IMR-90 (cell line): ENCODE data around the gene IDS. TPM values are rescaled to one million over a fixed set of nuclear protein-coding genes. Genes with fewer than 3 reads are reported as not detected.

Experiments
- ATAC-seq: fragments of 200-7000 bp; cut with Tn5 transposase; 2 replicates; pipeline ENCODE4 v1.9.1; 2020; ENCODE audit warnings: low read depth, mild to moderate bottlenecking, moderate library complexity
- BruUV-seq: library from RNA; stranded (reverse); fragments of 400-500 nt; replicated peaks from 2 replicates; lab custom pipeline; 2021; lab: Mats Ljungman, UMichigan
- CTCF ChIA-PET: fragments of 300-600 bp; formaldehyde crosslinking; extraction: SDS; loops from one replicate; lab custom pipeline; 2021; ENCODE audit warnings: antibody characterized with exemption; lab: Yijun Ruan, JAX
- POLR2A ChIA-PET: fragments of 300-600 bp; sonication (Branson Sonifier 250); formaldehyde crosslinking; loops from one replicate; lab custom pipeline; 2022; ENCODE audit warnings: antibody characterized with exemption; ENCODE audit not compliant: unreplicated experiment; lab: Charles Lee
- DNase-seq: peaks from one replicate; pipeline ENCODE4 v3.0.0; 2013
- H2AFZ ChIP-seq: replicated peaks from 2 replicates; pipeline ENCODE3; 2013; ENCODE audit warnings: low read length, mild to moderate bottlenecking; ENCODE audit not compliant: poor library complexity
- H2AK5ac ChIP-seq: 2 replicates; pipeline ENCODE4 v1.6.1; 2013; ENCODE audit warnings: low read depth, low read length, inconsistent platforms
- H2AK9ac ChIP-seq: replicated peaks from 2 replicates; pipeline ENCODE3; 2013; ENCODE audit warnings: mild to moderate bottlenecking, low read depth, low read length, moderate library complexity; ENCODE audit not compliant: poor library complexity
- H2BK120ac ChIP-seq: 2 replicates; pipeline ENCODE4 v1.6.1; 2013; ENCODE audit warnings: low read depth, low read length, inconsistent platforms
- H2BK15ac ChIP-seq: 3 replicates; pipeline ENCODE4 v1.6.1; 2013; ENCODE audit warnings: low read depth, low read length, inconsistent platforms
- H2BK20ac ChIP-seq: 2 replicates; pipeline ENCODE4 v1.6.1; 2013; ENCODE audit warnings: low read depth, mild to moderate bottlenecking, inconsistent platforms, low read length, moderate library complexity
- H2BK5ac ChIP-seq: 2 replicates; pipeline ENCODE4 v1.6.1; 2013; ENCODE audit warnings: mild to moderate bottlenecking, low read depth, low read length, inconsistent platforms; ENCODE audit not compliant: poor library complexity, severe bottlenecking
- H3K14ac ChIP-seq: replicated peaks from 2 replicates; pipeline ENCODE4 v1.6.1; 2013; ENCODE audit warnings: low read depth, low read length, inconsistent platforms
- H3K18ac ChIP-seq: 2 replicates; pipeline ENCODE4 v1.6.1; 2013; ENCODE audit warnings: low read depth, low read length, control low read depth
- H3K23ac ChIP-seq: 2 replicates; pipeline ENCODE4 v1.6.1; 2013; ENCODE audit warnings: low read depth, low read length, inconsistent platforms
- H3K27ac ChIP-seq: 2 replicates; pipeline ENCODE4 v1.5.1; 2013; ENCODE audit warnings: mild to moderate bottlenecking, control low read depth, low read length; ENCODE audit not compliant: insufficient read depth
- H3K27me3 ChIP-seq: 2 replicates; pipeline ENCODE4 v1.6.1; 2013; ENCODE audit warnings: low read length; ENCODE audit not compliant: control insufficient read depth, insufficient read depth
- H3K36me3 ChIP-seq: 2 replicates; pipeline ENCODE4 v1.6.1; 2013; ENCODE audit warnings: low read length, mixed read lengths; ENCODE audit not compliant: control insufficient read depth, insufficient read depth
- H3K4ac ChIP-seq: 2 replicates; pipeline ENCODE4 v1.6.1; 2013; ENCODE audit warnings: low read depth, low read length, inconsistent platforms
- H3K4me1 ChIP-seq: 2 replicates; pipeline ENCODE4 v1.6.1; 2013; ENCODE audit warnings: low read length, mixed read lengths; ENCODE audit not compliant: control insufficient read depth, insufficient read depth
- H3K4me2 ChIP-seq: 2 replicates; pipeline ENCODE4 v1.6.1; 2013; ENCODE audit warnings: low read depth, mild to moderate bottlenecking, control low read depth, low read length, moderate library complexity
- H3K4me3 ChIP-seq: 2 replicates; pipeline ENCODE4 v1.5.1; 2013; ENCODE audit warnings: low read depth, mild to moderate bottlenecking, control low read depth, low read length, moderate library complexity; ENCODE audit not compliant: insufficient read depth
- H3K56ac ChIP-seq: 2 replicates; pipeline ENCODE4 v1.6.1; 2013; ENCODE audit warnings: low read length, inconsistent platforms; ENCODE audit not compliant: insufficient read depth; ENCODE audit errors: extremely low read depth
- H3K79me1 ChIP-seq, 2 experiments: 2 replicates each; pipeline ENCODE4 v1.6.1; 2013; ENCODE audit warnings: low read length in 2 of 2, inconsistent platforms in 1 of 2, low read depth in 1 of 2
- H3K9ac ChIP-seq: 2 replicates; pipeline ENCODE4 v1.6.1; 2013; ENCODE audit warnings: low read depth, low read length, control low read depth
- H3K9me1 ChIP-seq: 2 replicates; pipeline ENCODE4 v1.6.1; 2013; ENCODE audit warnings: low read length, inconsistent platforms; ENCODE audit not compliant: insufficient read depth
- H3K9me3 ChIP-seq: 2 replicates; pipeline ENCODE4 v1.6.1; 2013; ENCODE audit warnings: low read length; ENCODE audit not compliant: control insufficient read depth, insufficient read depth
- H4K20me1 ChIP-seq: 2 replicates; pipeline ENCODE4 v1.6.1; 2013; ENCODE audit warnings: low read length, inconsistent platforms; ENCODE audit not compliant: insufficient read depth
- H4K5ac ChIP-seq: 2 replicates; pipeline ENCODE4 v1.6.1; 2013; ENCODE audit warnings: mild to moderate bottlenecking, low read depth, low read length, control low read depth
- H4K8ac ChIP-seq, 2 experiments: 2 replicates each; pipeline ENCODE4 v1.6.1; 2013; ENCODE audit warnings: low read depth in 2 of 2, low read length in 2 of 2, control low read depth in 1 of 2, inconsistent platforms in 1 of 2
- H4K91ac ChIP-seq: 2 replicates; pipeline ENCODE4 v1.6.1; 2013; ENCODE audit warnings: low read depth, low read length, inconsistent platforms; ENCODE audit not compliant: insufficient read depth
- CTCF ChIP-seq: conservative IDR thresholded peaks from 2 replicates; pipeline ENCODE4 v1.5.1; 2012; ENCODE audit warnings: mild to moderate bottlenecking, low read depth, low read length, improper control_type of control experiment
- NFE2L2 ChIP-seq: fragments of 150-350 bp; IDR thresholded peaks from 2 replicates; pipeline ENCODE4 v1.6.1; 2016; ENCODE audit warnings: low read depth, mild to moderate bottlenecking, low read length
- POLR2A ChIP-seq: IDR thresholded peaks from 2 replicates; pipeline ENCODE4 v1.6.1; 2012; ENCODE audit warnings: mild to moderate bottlenecking, low read depth, low read length
- RAD21 ChIP-seq: IDR thresholded peaks from 2 replicates; pipeline ENCODE4 v1.6.1; 2012; ENCODE audit warnings: low read length, improper control_type of control experiment
- RCOR1 ChIP-seq: IDR thresholded peaks from 2 replicates; pipeline ENCODE4 v1.6.1; 2012; ENCODE audit warnings: mild to moderate bottlenecking, low read length, improper control_type of control experiment; ENCODE audit not compliant: insufficient replicate concordance
- WGBS, 2 experiments: methylation state at CpG; one replicate each; pipeline versions ENCODE4 v1.1.5 to v1.1.7; 2013; ENCODE audit warnings: missing lambda C conversion rate in 2 of 2; ENCODE audit not compliant: insufficient read length in 1 of 2; ENCODE audit errors: extremely low coverage in 2 of 2; 5-methylcytosine and 5-hydroxymethylcytosine counted together
- dilution Hi-C: fragments of 300-500 bp; cut with HindIII; formaldehyde crosslinking; loops from one replicate; pipeline ENCODE4 v1.14.3; 2018; ENCODE audit warnings: low sequenced_read_pairs; ENCODE audit not compliant: unreplicated experiment
- in situ Hi-C: fragments of 300-500 bp; cut with MboI; formaldehyde crosslinking; loops from 3 replicates; pipeline ENCODE4 v1.14.3; 2019; ENCODE audit warnings: low sequenced_read_pairs, inconsistent platforms, mixed read lengths
- intact Hi-C: fragments of 100-400 bp; cut with micrococcal nuclease; formaldehyde crosslinking; loops from 2 replicates; pipeline ENCODE4 v1.10.0; 2022
- polyA plus RNA-seq, 3 experiments: library from polyadenylated mRNA; depleted of rRNA; stranded (reverse); fragments of >200 nt; gene quantifications; 2 replicates each; pipeline ENCODE4 v1.2.3, GENCODE V29; 2012; ENCODE audit warnings: low replicate concordance in 1 of 3
- total RNA-seq: library from RNA; depleted of rRNA; stranded (reverse); fragments of >200 nt; gene quantifications from 2 replicates; pipeline ENCODE4 v1.2.3, GENCODE V29; 2012
- TF ChIP-seq, protein P1 (sequence below): fragments of 150-350 bp; IDR thresholded peaks from 2 replicates; pipeline ENCODE4 v1.6.1; 2016; ENCODE audit warnings: low read depth, mild to moderate bottlenecking, low read length, moderate library complexity, borderline replicate concordance

The IDS gene
- total and polyA plus RNA-seq, 2 of the 4 experiments (the other 2 are of a cell fraction): 26.3 to 56.9 TPM

GRCh38 chrX:149494844-149495565 lies 10.1 kb downstream of the IDS start:
- no peak overlapping the region for H3K9ac ChIP-seq
- no peak overlapping the region for H4K5ac ChIP-seq
- no peak overlapping the region for H3K56ac ChIP-seq
- no peak overlapping the region for H2BK20ac ChIP-seq
- BruUV-seq: no TSS peak
- ChIA-PET POLR2A (interaction anchor here (0.7 kb wide), 1 partner anchor 27 kb away, joined by 19 read pairs; no protein-coding TSS in a partner anchor), CTCF (interaction anchor here (1.3 kb wide), 1 partner anchor 18 kb away, joined by 3 read pairs; no protein-coding TSS in a partner anchor)
- H3K79me1 ChIP-seq: no peaks in the 10 kb centered on the region; a peak in 1 of 4 replicates
- H2BK120ac ChIP-seq: no peak overlapping the region
- H3K27ac ChIP-seq: no peak overlapping the region
- no peaks in the 10 kb centered on the region for H4K20me1 ChIP-seq
- peak overlapping the region; percentile 21 for H2AK9ac ChIP-seq
- H3K4me2 ChIP-seq: no peak overlapping the region
- ATAC-seq: no peak
- in situ Hi-C loops: no loop called here
- peaks cover 35% of the 10 kb centered on the region for H3K36me3 ChIP-seq
- H4K91ac ChIP-seq: no peak overlapping the region
- no peak overlapping the region for H2BK15ac ChIP-seq
- dilution Hi-C loops: no loop called here
- TF ChIP-seq RAD21 (no peak), NFE2L2 (no peak), POLR2A (no peak), CTCF (no peak), RCOR1 (no peak)
- TF ChIP-seq, protein P1, sequence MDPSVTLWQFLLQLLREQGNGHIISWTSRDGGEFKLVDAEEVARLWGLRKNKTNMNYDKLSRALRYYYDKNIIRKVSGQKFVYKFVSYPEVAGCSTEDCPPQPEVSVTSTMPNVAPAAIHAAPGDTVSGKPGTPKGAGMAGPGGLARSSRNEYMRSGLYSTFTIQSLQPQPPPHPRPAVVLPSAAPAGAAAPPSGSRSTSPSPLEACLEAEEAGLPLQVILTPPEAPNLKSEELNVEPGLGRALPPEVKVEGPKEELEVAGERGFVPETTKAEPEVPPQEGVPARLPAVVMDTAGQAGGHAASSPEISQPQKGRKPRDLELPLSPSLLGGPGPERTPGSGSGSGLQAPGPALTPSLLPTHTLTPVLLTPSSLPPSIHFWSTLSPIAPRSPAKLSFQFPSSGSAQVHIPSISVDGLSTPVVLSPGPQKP: no peak
- no peak overlapping the region for H2BK5ac ChIP-seq
- no peak overlapping the region for H2AFZ ChIP-seq
- peaks cover 4% of the 10 kb centered on the region; the same call in 1 of the 2 replicates for H3K9me1 ChIP-seq
- H3K14ac ChIP-seq: no peak overlapping the region
- H3K4ac ChIP-seq: no peak overlapping the region
- DNase-seq: no peak
- H3K18ac ChIP-seq: no peak overlapping the region
- 50% methylated on average over 2 of the region's 4 CpGs; no CpG with 5 or more reads in 1 of the 2 experiments for WGBS, 2 experiments
- no peak overlapping the region for H3K4me3 ChIP-seq
- H3K4me1 ChIP-seq: no peaks in the 10 kb centered on the region
- H3K9me3 ChIP-seq: no peaks in the 10 kb centered on the region
- peak overlapping the region; percentile 27; the same call in 1 of the 2 replicates for H2AK5ac ChIP-seq
- H4K8ac ChIP-seq: no peak overlapping the region
- H3K27me3 ChIP-seq: no peaks in the 10 kb centered on the region
- no peak overlapping the region for H3K23ac ChIP-seq
- intact Hi-C loops: no loop called here
